Measurements from ENCODE around the gene SLX4.

GRCh38 chr16:3611146-3611975 lies at the start of gene SLX4:
- TF ChIP-seq, protein P1, sequence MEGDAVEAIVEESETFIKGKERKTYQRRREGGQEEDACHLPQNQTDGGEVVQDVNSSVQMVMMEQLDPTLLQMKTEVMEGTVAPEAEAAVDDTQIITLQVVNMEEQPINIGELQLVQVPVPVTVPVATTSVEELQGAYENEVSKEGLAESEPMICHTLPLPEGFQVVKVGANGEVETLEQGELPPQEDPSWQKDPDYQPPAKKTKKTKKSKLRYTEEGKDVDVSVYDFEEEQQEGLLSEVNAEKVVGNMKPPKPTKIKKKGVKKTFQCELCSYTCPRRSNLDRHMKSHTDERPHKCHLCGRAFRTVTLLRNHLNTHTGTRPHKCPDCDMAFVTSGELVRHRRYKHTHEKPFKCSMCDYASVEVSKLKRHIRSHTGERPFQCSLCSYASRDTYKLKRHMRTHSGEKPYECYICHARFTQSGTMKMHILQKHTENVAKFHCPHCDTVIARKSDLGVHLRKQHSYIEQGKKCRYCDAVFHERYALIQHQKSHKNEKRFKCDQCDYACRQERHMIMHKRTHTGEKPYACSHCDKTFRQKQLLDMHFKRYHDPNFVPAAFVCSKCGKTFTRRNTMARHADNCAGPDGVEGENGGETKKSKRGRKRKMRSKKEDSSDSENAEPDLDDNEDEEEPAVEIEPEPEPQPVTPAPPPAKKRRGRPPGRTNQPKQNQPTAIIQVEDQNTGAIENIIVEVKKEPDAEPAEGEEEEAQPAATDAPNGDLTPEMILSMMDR (IDR thresholded peaks at IDR 0.05): no peak
- TF ChIP-seq POLR2A (IDR thresholded peaks at IDR 0.05): peak; percentile 76 to 82
